ENCODE measurements around the gene CBLC.
"Not testable (repeated sequence)": the region's sequence is repeated elsewhere in the genome, so short reads cannot be mapped to it uniquely, and the experiment has no call there.

CBLC gene

GRCh38 chr19:44776402-44777096 lies 1.1 kb upstream of the CBLC start:
- TF ChIP-seq CTCF (conservative IDR thresholded peaks at IDR 0.05; ENCODE audit: low read depth, low read length), result no peak
- no peak for DNase-seq (ENCODE audit: low read depth)
- no peak overlapping the region for H3K4me3 ChIP-seq (ENCODE audit: low read length)

- TF ChIP-seq CTCF (conservative IDR thresholded peaks at IDR 0.05; ENCODE audit: low read depth, low read length), result no peak
- DNase-seq (ENCODE audit: low read depth), result no peak
- H3K4me3 ChIP-seq (ENCODE audit: low read length), result no peak overlapping the region
Measured at GRCh38 chr19:44779150-44779549, 1.5 kb downstream of the CBLC start.

GRCh38 chr19:44781694-44782093 lies 4.0 kb downstream of the CBLC start:
- not testable (repeated sequence) for H3K4me3 ChIP-seq (ENCODE audit: low read length); DNase-seq (ENCODE audit: low read depth)

- no peak overlapping the region for H3K4me3 ChIP-seq (ENCODE audit: low read length)
- no peak for DNase-seq (ENCODE audit: low read depth)
- no peak for TF ChIP-seq CTCF (conservative IDR thresholded peaks at IDR 0.05; ENCODE audit: low read depth, low read length)
Measured at GRCh38 chr19:44782729-44783128, 5.0 kb downstream of the CBLC start.

- no peak for DNase-seq (ENCODE audit: low read depth)
- TF ChIP-seq CTCF (conservative IDR thresholded peaks at IDR 0.05; ENCODE audit: low read depth, low read length), result no peak
- H3K4me3 ChIP-seq (ENCODE audit: low read length), result no peak overlapping the region
Measured at GRCh38 chr19:44783545-44783944, 5.9 kb downstream of the CBLC start.

GRCh38 chr19:44785271-44785670 lies 7.6 kb downstream of the CBLC start:
- DNase-seq (ENCODE audit: low read depth), result no peak
- H3K4me3 ChIP-seq (ENCODE audit: low read length), result no peak overlapping the region
- no peak for TF ChIP-seq CTCF (conservative IDR thresholded peaks at IDR 0.05; ENCODE audit: low read depth, low read length)

GRCh38 chr19:44785993-44786392 lies 8.3 kb downstream of the CBLC start:
- DNase-seq (ENCODE audit: low read depth), result no peak
- no peak for TF ChIP-seq CTCF (conservative IDR thresholded peaks at IDR 0.05; ENCODE audit: low read depth, low read length)
- no peak overlapping the region for H3K4me3 ChIP-seq (ENCODE audit: low read length)
